Motor neuron (in vitro differentiated cells): ENCODE measurements around the gene CCDC85C. TPM values are rescaled to one million over a fixed set of nuclear protein-coding genes. Genes with fewer than 3 reads are reported as not detected.

Experiments used
- ATAC-seq, 8 experiments: fragments of 200-7000 bp; cut with Tn5 transposase; replicated peaks in 6 of 8; 2 replicates each; pipeline ENCODE4 v1.8.0; 2021; ENCODE audit warnings: mild to moderate bottlenecking in 8 of 8, moderate library complexity in 8 of 8
- H3K27ac ChIP-seq, 2 donors: fragments of 250-450 bp; sonication (Bioruptor Pico); 2 replicates each; pipeline ENCODE4 v1.9.0; 2021; ENCODE audit warnings: antibody characterized with exemption in 2 of 2, mild to moderate bottlenecking in 2 of 2, moderate library complexity in 1 of 2
- H3K4me1 ChIP-seq, 2 donors: fragments of 250-450 bp; sonication (Bioruptor Pico); replicated peaks in 1 of 2; 2 replicates each; pipeline ENCODE4 v1.6.1; 2021; ENCODE audit warnings: antibody characterized with exemption in 2 of 2, mild to moderate bottlenecking in 2 of 2, moderate library complexity in 1 of 2
- H3K4me3 ChIP-seq, 5 donors: fragments of 250-450 bp; sonication (Bioruptor Pico); 2 replicates each; pipeline ENCODE4 v1.9.0; 2021; ENCODE audit warnings: antibody characterized with exemption in 5 of 5, mild to moderate bottlenecking in 5 of 5, moderate library complexity in 4 of 5
- WGBS, 10 experiments: fragments of 450-650 bp; shearing (Covaris generic); methylation state at CpG; one replicate each; pipeline ENCODE4 v1.0.0; 2022; 5-methylcytosine and 5-hydroxymethylcytosine counted together
- in situ Hi-C, 9 experiments: fragments of 400-800 bp; cut with MboI; loops; one replicate each; pipeline ENCODE4 v1.15.0; 2021; ENCODE audit warnings: low sequenced_read_pairs in 9 of 9, low pct_unique_long_range_greater_than_20kb in 2 of 9; ENCODE audit not compliant: unreplicated experiment in 9 of 9
- total RNA-seq, 8 experiments: library from RNA; unstranded; fragments of 300-600 nt; gene quantifications; 2 replicates each; pipeline versions ENCODE4 v1.2.3 to v1.2.4, GENCODE V29; 2022

The CCDC85C gene
- total RNA-seq, 8 experiments from 2014 or later, result 2.0 to 62.2 (median 18.8) TPM

DNA sequence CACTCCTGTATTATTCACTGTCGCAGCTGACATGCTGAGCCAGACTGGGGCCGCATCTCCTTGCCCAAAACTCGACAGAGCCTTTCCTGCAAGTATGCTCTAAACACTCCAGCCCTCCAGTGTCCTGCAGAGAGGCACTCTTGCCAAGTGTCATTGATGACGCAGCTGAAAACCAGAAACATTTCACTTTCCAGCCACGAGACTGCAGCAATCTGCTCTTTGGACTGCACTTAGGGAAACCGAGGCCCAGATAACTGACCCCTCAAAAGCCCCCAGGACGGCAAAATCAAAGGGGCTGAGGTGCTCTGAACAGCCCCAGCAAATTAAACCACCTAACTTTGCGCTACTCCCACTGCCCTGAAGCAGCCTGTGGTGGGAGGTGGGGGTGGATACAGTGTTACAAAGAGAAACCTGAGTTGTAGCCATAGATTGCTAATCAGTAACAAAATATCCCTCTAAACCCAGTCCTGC lies 2.6 kb downstream of the CCDC85C start:
- no peak for ATAC-seq
- WGBS, 10 experiments, result 0 to 100% (median 31%) methylated on average over 1 to 8 of the region's 8 CpGs; no CpG with 5 or more reads in 2 of the 10 experiments
- in situ Hi-C loops, result no loop called here
- H3K4me1 ChIP-seq, result peaks cover 48 to 55% of the 10 kb centered on the region in 2 donors
- no peak overlapping the region for H3K27ac ChIP-seq
- peak overlapping the region; percentile 38 to 65 (median 62) for H3K4me3 ChIP-seq

DNA sequence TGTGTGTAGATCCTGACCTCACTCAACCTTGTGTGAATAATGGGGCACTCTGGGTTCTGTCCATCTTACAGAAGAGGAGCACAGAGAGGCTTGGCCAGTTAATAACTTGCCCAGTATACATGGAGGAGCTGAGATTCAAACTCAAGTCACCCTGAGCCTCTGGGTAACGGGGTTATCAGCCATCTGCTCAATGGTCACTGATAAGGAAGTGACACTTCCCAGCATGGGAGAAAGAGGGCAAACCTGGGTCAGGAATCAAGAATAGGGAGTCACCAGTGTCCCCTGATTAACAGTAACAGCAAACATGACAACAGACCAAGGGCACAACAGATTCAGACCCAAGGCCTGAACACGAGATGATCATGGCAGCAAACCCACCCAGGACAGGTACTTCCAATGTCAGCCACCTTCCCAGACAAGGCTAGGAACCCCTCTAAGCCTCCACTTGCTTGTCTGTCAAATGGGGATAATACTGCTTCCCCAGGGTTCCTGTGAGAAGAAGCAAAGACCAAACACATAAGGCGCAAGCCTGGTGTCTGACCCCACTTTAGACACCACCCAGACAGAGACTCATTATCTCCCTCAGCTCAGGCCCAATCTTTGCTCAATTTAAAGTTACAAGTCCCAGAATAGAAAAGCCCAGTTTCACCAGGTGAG lies 3.6 kb downstream of the CCDC85C start:
- Histone ChIP-seq H3K4me3 (no peak overlapping the region), H3K27ac (no peak overlapping the region), H3K4me1 (peaks cover 40 to 47% of the 10 kb centered on the region in 2 donors)
- no peak for ATAC-seq
- 43 to 100% (median 90%) methylated on average over 1 to 2 of the region's 3 CpGs; no CpG with 5 or more reads in 2 of the 10 experiments for WGBS, 10 experiments
- in situ Hi-C loops, result no loop called here

DNA sequence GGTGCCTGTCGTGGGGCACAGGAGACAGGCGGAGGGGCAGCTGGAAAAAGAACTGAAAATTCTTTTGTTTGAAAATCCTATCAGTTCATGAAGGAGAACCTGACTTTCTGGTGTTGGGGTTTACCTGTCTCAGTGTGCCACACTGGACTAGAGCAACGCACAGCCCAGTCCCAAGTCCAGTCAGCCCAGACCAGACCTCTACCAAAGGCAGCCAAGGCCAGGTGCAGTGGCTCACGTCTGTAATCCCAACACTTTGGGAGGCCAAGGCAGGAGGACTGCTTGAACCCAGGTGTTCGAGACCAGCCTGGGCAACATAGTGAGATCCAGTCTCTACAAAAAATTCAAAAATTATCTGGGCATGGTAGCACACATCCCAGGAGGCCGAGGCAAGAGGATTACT lies 4.6 kb downstream of the CCDC85C start:
- peak overlapping the region in 1 of 2 donors; percentile 40 for H3K27ac ChIP-seq
- no peak overlapping the region for H3K4me3 ChIP-seq
- peaks cover 40 to 47% of the 10 kb centered on the region in 2 donors for H3K4me1 ChIP-seq
- in situ Hi-C loops, result no loop called here
- no peak for ATAC-seq
- WGBS, 10 experiments, result 45 to 100% (median 100%) methylated on average over 1 to 3 of the region's 6 CpGs; no CpG with 5 or more reads in 3 of the 10 experiments

DNA sequence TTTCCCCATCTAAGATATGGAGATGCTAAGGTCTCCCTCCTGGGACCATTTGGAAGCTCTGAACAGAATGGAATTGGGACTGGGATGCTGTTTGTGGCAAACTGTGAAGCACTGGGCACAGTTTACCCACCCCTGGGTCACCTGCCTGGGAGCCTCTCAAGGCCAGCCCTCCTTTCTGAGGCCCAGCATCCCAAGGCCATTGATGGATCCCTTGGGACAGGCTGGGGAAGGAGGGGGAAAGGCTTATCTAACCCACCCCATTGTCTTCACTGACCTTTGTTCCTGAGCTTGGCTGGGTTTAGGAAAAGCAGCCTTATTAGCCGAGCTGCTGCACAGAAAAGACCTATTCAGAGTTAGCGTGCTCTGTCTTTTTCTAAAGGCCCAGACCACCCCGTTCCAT lies 5.2 kb downstream of the CCDC85C start:
- Histone ChIP-seq H3K4me3 (no peak overlapping the region), H3K27ac (peak overlapping the region in 1 of 2 donors; percentile 40), H3K4me1 (peaks cover 43 to 47% of the 10 kb centered on the region in 2 donors)
- no peak for ATAC-seq
- in situ Hi-C loops, result no loop called here
- WGBS, 10 experiments, result 0 to 20% (median 0%) methylated on average over 1 to 3 of the region's 3 CpGs; no CpG with 5 or more reads in 6 of the 10 experiments

DNA sequence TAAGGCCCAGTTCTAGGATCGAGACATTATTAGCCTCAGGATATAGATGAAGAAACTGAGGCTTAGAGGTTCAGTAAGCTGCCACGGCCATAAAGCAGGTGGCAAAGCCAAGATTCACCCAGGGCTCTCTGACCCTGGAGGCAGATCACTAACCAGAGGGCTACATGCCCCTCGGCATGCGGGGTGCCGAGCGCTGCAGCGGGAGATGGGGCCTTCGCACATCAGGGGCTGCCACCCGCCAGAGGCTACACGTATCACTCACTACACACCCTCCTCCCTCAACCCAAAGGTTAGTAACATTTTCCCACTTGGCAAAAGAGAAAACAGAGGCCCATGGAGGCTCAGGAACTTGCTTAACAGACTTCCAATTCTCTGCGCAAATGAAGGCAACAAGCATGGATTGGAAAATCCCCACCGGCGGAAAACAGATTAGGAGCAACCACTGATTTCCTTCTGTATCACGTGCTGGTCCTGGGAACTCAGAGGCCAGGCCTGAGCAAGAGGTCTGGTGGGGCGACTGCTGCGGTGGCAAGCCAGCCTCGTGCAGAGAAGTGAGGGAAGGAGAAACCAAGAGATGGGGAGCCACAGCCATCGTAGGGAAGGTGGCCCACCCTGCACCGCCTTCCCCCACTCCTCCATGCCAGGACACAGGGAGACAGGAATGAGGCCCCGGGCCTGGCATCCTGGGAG lies 6.0 kb downstream of the CCDC85C start:
- Histone ChIP-seq H3K4me1 (peaks cover 50 to 52% of the 10 kb centered on the region in 2 donors), H3K4me3 (no peak overlapping the region), H3K27ac (no peak overlapping the region)
- in situ Hi-C loops, result no loop called here
- 80 to 100% (median 91%) methylated on average over 1 to 11 of the region's 20 CpGs; no CpG with 5 or more reads in 2 of the 10 experiments for WGBS, 10 experiments
- no peak for ATAC-seq

DNA sequence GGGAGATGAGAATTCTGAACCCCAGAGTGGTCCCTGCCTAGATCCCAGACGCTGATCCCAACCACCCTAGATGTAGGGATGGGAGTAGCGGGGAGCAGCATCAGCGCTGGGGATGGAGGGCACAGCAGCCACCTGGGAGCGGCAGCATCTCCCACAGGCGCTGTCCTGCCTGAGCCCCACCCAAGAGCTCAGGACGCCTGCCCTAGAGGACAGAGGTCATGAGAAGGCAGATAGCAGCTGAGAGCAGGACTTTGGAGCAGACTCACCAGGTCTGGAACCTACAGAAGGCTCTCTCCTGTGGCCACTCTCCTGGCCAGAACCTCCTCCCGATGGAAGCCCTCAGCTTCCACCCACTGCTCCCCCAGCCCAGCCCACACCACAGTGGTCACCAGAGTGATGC lies 7.2 kb downstream of the CCDC85C start:
- ATAC-seq, result no peak
- Histone ChIP-seq H3K27ac (no peak overlapping the region), H3K4me1 (peaks cover 63 to 64% of the 10 kb centered on the region in 2 donors), H3K4me3 (no peak overlapping the region)
- in situ Hi-C loops, result no loop called here
- 100% methylated on average over 2 of the region's 7 CpGs; no CpG with 5 or more reads in 9 of the 10 experiments for WGBS, 10 experiments

DNA sequence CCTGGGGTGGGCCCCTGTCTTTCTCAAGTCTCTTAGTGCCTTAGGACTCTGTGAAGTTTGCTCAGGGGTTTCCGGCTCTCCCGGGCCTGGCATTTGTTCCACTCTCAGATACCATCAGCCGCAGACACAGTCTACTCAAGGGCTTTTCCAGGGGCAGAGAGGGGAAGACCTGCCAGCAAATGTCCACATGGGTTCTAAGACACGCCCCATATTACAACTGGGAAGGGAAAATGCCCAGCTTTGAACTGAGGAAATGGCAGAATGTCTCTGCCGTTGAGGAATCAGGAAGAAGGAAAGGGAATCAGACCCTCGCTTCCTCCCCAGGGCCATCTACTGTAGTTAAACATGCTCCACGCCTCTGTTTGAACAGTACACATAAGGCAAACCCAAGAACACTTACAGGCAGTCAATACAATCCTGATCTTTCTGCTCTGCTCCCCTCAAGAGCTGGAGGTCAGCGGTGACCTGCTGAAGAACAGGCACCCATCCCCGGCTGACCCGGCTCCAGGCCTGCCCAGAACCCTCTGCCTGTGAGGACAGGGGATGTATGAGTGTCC lies 7.9 kb downstream of the CCDC85C start:
- Histone ChIP-seq H3K4me1 (peaks cover 65 to 67% of the 10 kb centered on the region in 2 donors), H3K27ac (no peak overlapping the region), H3K4me3 (no peak overlapping the region)
- in situ Hi-C loops, result no loop called here
- peak in 1 of 8 experiments; percentile 24 for ATAC-seq
- WGBS, 10 experiments, result 83 to 100% (median 93%) methylated on average over 1 to 7 of the region's 10 CpGs; no CpG with 5 or more reads in 2 of the 10 experiments

DNA sequence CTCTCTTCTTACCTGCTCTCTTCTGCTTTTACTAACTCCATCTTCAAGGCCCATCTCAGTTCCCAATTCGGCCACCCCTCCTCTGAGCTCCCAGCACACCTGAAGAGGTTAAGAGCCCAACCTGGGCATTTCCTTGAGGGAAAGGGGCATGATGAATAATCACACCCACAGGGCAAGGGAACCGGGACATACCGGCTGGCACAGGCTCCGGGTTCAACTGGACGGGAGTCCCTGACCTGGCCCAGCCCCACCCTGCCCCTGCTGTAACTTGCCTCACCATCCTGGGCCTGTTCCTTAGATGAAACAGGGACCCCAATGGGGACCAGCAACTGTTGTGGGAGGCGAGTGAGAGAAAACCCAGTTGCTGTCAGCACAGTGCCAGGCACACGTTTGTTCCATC lies 8.5 kb downstream of the CCDC85C start:
- in situ Hi-C loops, result no loop called here
- H3K27ac ChIP-seq, result no peak overlapping the region
- H3K4me3 ChIP-seq, result no peak overlapping the region
- 80 to 100% (median 88%) methylated on average over 1 of the region's 7 CpGs; no CpG with 5 or more reads in 7 of the 10 experiments for WGBS, 10 experiments
- H3K4me1 ChIP-seq, result peaks cover 65 to 67% of the 10 kb centered on the region in 2 donors
- ATAC-seq, result no peak

DNA sequence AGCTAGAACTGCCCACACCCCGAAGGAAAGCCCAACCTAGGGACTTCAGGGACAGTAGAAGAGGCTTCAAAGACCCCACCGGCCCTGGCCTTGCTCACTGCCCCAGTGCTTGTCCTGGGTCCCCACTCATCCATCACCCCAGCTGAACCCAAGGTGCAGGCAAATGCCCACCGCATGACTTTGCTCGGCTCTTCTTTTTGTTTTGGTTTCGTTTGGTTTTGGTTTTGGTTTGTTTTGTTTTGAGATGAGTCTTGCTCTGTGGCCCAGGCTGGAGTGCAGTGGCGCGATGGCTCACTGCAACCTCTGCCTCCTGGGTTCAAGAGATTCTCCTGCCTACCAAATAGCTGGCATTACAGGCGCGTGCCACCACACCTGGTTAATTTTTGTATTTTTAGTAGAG lies 9.0 kb downstream of the CCDC85C start:
- Histone ChIP-seq H3K27ac (no peak overlapping the region), H3K4me3 (no peak overlapping the region), H3K4me1 (peaks cover 65 to 67% of the 10 kb centered on the region in 2 donors)
- in situ Hi-C loops, result no loop called here
- WGBS, 10 experiments, result 68 to 100% (median 90%) methylated on average over 1 to 6 of the region's 9 CpGs; no CpG with 5 or more reads in 3 of the 10 experiments
- no peak for ATAC-seq

DNA sequence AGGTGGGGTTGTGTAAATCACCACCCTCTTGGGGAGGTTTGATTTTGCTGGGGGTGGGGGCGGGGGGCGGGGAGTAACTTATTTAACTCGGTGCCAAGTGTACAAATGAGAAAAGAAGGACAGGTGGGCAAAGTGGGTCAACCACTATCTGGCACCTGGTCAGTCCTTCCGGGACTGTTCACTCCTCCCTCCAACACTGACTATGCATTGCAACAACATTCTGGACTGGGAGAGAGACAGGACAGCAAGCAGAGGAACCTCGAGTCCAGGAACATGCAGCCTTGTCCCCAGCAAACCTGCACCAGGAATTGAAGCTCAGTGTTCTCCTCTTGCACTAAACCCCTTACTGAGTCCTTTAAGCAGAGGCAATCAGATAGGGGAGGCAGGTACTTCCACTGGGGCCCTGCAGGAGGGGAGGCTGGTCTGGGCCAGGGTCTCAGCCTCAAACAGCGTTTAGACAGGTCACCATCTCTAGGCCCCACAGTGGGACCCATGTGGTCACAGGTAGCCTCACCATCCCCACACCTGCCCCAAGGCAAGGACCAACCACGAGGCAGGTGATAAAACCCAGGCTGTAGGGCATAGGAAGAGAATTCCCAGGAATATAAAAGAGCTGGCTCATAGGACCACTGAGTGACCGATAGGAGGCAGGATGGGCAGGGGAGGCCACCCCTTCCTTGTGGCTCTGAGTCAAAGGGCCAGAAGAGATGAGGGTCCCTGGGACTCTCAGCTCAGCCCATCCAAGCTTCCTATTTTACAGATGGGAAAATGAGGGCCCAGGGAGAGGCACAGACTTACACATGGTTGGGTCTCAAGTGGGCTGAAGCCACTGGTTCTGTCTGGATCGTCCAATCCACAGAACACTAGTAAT lies 9.8 kb downstream of the CCDC85C start:
- ATAC-seq, result no peak
- Histone ChIP-seq H3K4me1 (peaks cover 65 to 67% of the 10 kb centered on the region in 2 donors), H3K4me3 (no peak overlapping the region), H3K27ac (no peak overlapping the region)
- in situ Hi-C loops, result no loop called here
- WGBS, 10 experiments, result 83 to 100% (median 94%) methylated on average over 1 to 3 of the region's 9 CpGs; no CpG with 5 or more reads in 7 of the 10 experiments

DNA sequence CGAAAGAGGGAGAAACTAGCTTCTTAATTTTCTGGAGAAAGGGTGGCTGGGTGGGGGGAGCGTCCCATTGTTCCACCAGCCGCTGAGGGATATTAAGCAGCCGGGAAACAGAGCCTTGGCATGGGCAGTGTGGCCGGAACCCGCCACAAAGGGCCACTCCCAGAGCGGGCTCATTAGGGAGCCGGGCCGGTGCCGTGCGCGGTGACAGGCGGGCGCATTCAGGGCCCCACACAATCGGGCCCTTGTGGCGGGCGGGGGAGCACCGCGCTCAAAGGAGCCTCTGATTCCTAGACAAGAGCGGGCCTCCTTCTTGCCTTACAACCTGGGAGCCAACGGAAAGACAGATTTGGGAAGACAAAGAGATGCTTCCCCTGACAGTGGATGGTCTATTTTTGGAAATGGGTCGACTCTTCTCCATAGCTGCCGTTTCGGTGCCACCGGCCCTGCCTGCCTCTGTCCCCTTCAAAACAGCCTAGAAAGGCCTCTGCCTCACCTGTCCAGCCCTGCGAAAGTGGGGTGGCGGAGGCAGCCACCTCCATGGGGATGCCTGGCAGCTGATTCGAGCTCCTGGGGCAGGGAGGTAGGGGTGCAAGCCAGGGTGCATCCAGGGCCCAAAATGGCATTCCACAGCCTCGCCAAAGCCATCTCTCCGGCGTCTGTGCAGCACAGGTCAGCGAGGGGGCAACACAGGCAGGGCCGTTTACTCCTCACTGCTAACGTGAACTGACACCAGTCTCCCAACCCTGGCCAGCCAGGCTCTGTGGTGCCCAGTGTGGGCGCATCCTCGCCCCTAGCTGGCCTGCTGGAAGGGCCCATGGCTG lies 10.9 kb downstream of the CCDC85C start:
- in situ Hi-C loops, result no loop called here
- Histone ChIP-seq H3K27ac (peak overlapping the region in 1 of 2 donors; percentile 13), H3K4me1 (peaks cover 58% of the 10 kb centered on the region in 2 donors), H3K4me3 (no peak overlapping the region)
- 73 to 100% (median 88%) methylated on average over 2 to 4 of the region's 36 CpGs; no CpG with 5 or more reads in 6 of the 10 experiments for WGBS, 10 experiments
- ATAC-seq, result peak in 3 of 8 experiments; percentile 3 to 35 (median 31)

DNA sequence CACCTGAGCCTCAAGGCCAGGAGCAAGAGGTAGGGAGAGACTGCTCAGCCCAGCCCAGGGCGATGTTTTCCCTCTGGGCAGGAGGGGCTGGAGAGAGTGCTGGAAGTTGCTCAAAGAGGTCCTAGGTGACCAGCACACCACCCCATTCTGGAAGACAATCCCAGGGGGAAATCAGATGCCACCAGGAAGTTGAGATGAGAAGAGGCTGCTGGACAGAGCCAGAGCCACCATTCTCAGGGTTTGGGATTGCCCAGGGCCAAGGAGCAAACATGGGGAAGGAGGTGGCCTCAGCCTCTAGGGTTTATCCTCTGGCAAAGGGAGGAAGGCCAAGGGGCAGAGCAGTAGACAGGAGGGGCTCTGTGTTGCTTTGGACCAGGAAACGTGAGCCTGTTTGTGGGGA lies 11.6 kb downstream of the CCDC85C start:
- ATAC-seq, result no peak
- WGBS, 10 experiments, result 43 to 67% methylated on average over 1 of the region's 2 CpGs; no CpG with 5 or more reads in 8 of the 10 experiments
- in situ Hi-C loops, result no loop called here
- H3K4me1 ChIP-seq, result peaks cover 60% of the 10 kb centered on the region in 2 donors
- H3K27ac ChIP-seq, result peak overlapping the region in 1 of 2 donors; percentile 88
- no peak overlapping the region for H3K4me3 ChIP-seq
